ENCODE measurements around the gene RPTOR. TPM values are rescaled to one million over a fixed set of nuclear protein-coding genes. Genes with fewer than 3 reads are reported as not detected.

RPTOR gene
- total RNA-seq, 3 donors from 2014 or later (not counting 1 experiment from before 2014, with no cell fraction given): 49.2 to 63.6 (median 55.4) TPM

DNA sequence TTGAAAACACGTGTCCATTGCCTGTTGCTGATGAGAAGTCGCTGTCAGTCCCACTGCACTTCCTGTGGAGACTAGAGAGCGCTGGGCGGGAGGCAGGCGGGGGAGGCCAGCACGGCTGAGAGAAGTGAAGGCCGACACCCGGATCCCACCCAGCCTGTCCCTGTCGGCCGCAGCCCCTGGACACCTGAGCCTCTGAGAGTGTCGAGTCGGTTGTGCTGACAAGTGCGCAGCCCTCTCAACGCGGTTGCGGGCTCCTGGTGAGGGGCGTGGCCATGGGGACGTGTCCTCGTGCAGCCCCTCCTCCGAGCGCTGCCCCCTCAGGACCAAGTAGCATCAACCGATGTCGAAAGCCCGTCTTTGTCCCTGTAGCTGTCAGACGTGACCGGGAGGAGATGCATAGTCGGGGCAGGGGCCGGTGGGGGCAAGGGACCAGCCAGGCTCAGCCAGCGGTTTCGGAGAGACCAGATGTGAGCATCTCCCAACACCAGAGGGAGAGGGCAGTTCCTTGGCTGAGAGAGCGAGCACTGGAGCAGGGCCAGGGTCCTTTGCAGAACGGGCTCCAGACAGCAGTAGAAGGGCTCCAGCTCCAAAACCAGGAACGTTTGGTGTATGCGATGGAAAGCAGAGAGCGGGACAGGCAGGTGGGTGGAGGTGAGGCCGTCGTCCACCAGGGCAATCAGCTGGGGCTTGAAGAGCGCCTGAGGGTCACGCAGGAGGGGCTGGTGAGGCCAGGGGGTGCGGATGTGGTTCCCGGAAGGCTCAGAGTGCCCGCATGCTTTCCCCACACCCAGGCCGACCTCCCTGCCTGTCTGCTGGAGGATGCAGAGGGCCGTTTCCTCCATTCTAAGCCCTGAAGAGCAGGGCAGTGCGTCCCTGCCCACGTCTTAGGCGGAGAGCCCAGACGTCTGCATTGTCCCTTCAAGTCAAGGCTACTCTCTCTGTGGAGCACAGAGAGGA, 403.7 kb downstream of the RPTOR start:
- Histone ChIP-seq H3K4me3 (ENCODE audit: low read length) (no peak overlapping the region), H3K27me3 (ENCODE audit: control insufficient read depth, insufficient read depth, low read length) (no peaks in the 10 kb centered on the region), H3K4me1 (ENCODE audit: control insufficient read depth, insufficient read depth, low read length) (peaks cover 29% of the 10 kb centered on the region), H3K27ac (ENCODE audit: low read length) (no peak overlapping the region), H3K9me3 (ENCODE audit: control insufficient read depth, insufficient read depth, low read length) (no peaks in the 10 kb centered on the region), H3K36me3 (ENCODE audit: control insufficient read depth, insufficient read depth, low read length) (peaks cover 33% of the 10 kb centered on the region)
- intact Hi-C loops (cut with micrococcal nuclease): no loop called here
- Mint-ChIP-seq H3K4me1 (peaks cover 10% of the 10 kb centered on the region in 2 donors), H3K9me3 (no peaks in the 10 kb centered on the region), H3K4me3 (no peak overlapping the region), H3K27ac (no peak overlapping the region), H3K36me3 (peaks cover 10% of the 10 kb centered on the region), H3K27me3 (ENCODE audit: low read depth in 2 of 2) (no peaks in the 10 kb centered on the region)
- no peak for ATAC-seq
- WGBS (ENCODE audit: insufficient coverage): 96% methylated on average over 48 of the region's 48 CpGs
- no peak for DNase-seq
- TF ChIP-seq, protein P1, sequence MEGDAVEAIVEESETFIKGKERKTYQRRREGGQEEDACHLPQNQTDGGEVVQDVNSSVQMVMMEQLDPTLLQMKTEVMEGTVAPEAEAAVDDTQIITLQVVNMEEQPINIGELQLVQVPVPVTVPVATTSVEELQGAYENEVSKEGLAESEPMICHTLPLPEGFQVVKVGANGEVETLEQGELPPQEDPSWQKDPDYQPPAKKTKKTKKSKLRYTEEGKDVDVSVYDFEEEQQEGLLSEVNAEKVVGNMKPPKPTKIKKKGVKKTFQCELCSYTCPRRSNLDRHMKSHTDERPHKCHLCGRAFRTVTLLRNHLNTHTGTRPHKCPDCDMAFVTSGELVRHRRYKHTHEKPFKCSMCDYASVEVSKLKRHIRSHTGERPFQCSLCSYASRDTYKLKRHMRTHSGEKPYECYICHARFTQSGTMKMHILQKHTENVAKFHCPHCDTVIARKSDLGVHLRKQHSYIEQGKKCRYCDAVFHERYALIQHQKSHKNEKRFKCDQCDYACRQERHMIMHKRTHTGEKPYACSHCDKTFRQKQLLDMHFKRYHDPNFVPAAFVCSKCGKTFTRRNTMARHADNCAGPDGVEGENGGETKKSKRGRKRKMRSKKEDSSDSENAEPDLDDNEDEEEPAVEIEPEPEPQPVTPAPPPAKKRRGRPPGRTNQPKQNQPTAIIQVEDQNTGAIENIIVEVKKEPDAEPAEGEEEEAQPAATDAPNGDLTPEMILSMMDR (IDR thresholded peaks at IDR 0.05): no peak

DNA sequence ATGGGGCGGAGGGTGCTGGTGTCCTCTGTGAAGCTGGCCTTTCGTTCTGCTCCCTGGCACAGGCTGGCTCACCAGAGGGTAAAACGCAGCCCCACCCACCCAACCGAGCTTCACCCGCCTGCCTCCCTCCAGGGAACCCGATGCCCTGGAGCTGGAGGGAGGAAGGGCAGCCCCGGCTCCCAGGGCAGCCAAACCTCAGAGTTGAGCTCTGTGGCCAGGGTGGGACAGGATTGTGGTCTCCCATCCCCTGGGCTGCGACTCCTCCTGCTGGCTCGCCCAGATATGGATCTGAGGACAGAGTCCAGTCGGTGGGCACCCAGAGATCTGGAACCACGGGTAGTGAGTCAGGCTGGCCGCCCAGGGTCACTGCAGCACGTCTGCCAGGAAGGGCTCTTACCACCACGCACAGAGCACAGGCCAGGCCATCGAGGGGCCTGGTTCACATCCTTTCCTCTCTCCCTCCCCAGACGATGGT, 404.4 kb downstream of the RPTOR start:
- H3K4me1 ChIP-seq (ENCODE audit: control insufficient read depth, insufficient read depth, low read length): peaks cover 29% of the 10 kb centered on the region
- H3K36me3 ChIP-seq (ENCODE audit: control insufficient read depth, insufficient read depth, low read length): peaks cover 33% of the 10 kb centered on the region
- Mint-ChIP-seq H3K4me1 (peaks cover 10% of the 10 kb centered on the region in 2 donors), H3K9me3 (no peaks in the 10 kb centered on the region), H3K27ac (no peak overlapping the region), H3K4me3 (no peak overlapping the region), H3K36me3 (peaks cover 10% of the 10 kb centered on the region), H3K27me3 (ENCODE audit: low read depth in 2 of 2) (no peaks in the 10 kb centered on the region)
- TF ChIP-seq, protein P1 (IDR thresholded peaks at IDR 0.05): no peak
- intact Hi-C loops (cut with micrococcal nuclease): no loop called here
- no peaks in the 10 kb centered on the region for H3K27me3 ChIP-seq (ENCODE audit: control insufficient read depth, insufficient read depth, low read length)
- DNase-seq (no peak), ATAC-seq (no peak)
- no peak overlapping the region for H3K27ac ChIP-seq (ENCODE audit: low read length)
- H3K9me3 ChIP-seq (ENCODE audit: control insufficient read depth, insufficient read depth, low read length): no peaks in the 10 kb centered on the region
- H3K4me3 ChIP-seq (ENCODE audit: low read length): no peak overlapping the region
- 92% methylated on average over 16 of the region's 16 CpGs for WGBS (ENCODE audit: insufficient coverage)

DNA sequence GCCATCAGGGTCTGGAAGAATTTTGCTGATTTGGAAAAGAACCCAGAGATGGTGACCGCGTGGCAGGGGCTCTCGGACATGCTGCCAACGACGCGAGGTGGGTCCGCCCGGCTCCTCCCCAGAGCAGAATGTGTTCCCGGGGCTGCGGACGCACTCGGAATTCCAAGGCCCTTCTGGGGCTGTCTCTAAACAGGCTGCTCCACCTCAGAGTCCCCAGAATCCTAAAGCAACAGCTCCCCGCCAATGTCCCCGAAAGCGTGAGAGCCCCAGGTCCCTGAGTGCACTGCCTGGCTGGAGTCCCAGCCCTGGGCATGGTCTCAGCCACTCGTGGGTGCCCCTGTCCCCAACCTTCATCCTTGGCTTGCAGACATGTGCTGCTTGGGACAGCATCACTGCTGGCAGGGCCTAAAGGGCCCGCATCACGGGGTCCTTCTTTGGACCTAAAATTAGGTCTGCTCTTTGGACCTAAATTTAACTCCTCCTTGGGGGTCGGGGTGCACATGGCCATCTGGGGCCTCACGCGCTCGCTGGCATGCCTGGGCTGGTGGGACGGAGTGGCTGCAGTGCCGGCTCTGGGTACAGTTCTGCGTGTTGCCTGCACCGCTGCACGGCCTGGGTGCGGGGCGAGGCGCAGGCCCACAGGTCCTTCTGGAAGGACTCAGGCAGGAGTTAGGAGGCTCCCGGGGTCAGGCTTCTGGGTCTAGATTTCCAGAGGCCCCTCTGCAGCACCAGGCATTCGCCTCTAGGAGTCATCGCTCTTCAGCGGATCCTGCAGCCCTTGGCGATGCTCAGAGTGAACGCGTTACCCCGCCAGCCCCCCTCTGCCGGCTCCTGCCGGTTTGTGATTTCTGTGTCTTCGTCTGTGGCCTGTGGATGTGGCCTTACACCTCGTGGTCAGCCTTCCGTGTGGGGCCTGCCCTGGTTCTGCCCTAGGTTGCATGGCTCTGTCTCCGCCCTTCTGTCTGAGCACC, 405.1 kb downstream of the RPTOR start:
- H3K4me3 Mint-ChIP-seq: no peak overlapping the region
- H3K4me1 Mint-ChIP-seq: peaks cover 10% of the 10 kb centered on the region in 2 donors
- H3K9me3 Mint-ChIP-seq: no peaks in the 10 kb centered on the region
- Histone ChIP-seq H3K27ac (ENCODE audit: low read length) (no peak overlapping the region), H3K27me3 (ENCODE audit: control insufficient read depth, insufficient read depth, low read length) (no peaks in the 10 kb centered on the region), H3K4me3 (ENCODE audit: low read length) (no peak overlapping the region), H3K9me3 (ENCODE audit: control insufficient read depth, insufficient read depth, low read length) (no peaks in the 10 kb centered on the region), H3K4me1 (ENCODE audit: control insufficient read depth, insufficient read depth, low read length) (peaks cover 29% of the 10 kb centered on the region), H3K36me3 (ENCODE audit: control insufficient read depth, insufficient read depth, low read length) (peaks cover 33% of the 10 kb centered on the region)
- WGBS (ENCODE audit: insufficient coverage): 96% methylated on average over 44 of the region's 44 CpGs
- DNase-seq (no peak), ATAC-seq (no peak)
- intact Hi-C loops (cut with micrococcal nuclease): no loop called here
- TF ChIP-seq, protein P1 (IDR thresholded peaks at IDR 0.05): no peak
- peaks cover 10% of the 10 kb centered on the region for H3K36me3 Mint-ChIP-seq
- H3K27me3 Mint-ChIP-seq (ENCODE audit: low read depth in 2 of 2): no peaks in the 10 kb centered on the region
- no peak overlapping the region for H3K27ac Mint-ChIP-seq
